ENCODE results near the gene EEFSEC. TPM values are rescaled to one million over a fixed set of nuclear protein-coding genes. Genes with fewer than 3 reads are reported as not detected.
A peak's percentile ranks its signal among the peaks of the same experiment; 100 is the strongest.

The EEFSEC gene
- total and polyA plus RNA-seq, 8 donors = 5.9 to 9.8 (median 7.4) TPM

DNA sequence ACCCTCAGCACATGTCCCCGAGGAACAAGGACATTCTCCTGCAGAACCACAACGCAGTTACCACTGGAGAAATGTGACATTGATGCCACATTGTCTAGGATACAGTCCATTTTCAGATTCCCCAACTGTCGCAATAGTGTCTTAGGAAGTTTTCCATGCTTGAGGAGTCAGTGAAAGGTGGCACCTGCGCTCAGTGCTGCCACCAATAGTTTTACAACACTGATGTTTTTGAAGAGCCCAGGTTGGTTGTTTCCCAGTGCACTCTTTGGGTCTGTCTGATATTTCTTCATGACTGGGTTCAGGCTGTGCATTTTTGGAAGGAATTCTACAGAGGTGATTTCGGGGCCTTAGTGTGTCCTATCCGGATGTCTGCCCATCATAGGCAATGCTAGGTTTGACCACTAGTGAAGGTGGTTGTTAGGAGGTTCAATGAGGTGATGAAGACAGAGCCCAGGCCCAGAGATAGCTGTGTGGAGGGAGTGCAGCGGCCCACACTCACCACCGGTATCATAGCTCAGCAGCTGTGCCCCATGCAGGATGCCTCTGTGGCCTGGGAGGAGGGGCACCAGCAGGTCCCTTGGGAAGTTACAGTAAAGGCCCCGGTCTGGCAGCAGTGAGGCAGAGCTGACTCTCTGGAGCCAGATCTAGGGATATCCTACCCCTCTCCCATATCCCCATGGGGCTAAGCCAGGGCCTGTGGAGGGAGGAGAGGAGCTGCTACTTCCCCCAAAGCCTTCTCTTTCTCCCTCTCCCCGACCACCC lies 216.8 kb downstream of the EEFSEC start:
- DNase-seq = peak in 2 of 6 donors; percentile 6 to 16
- TF ChIP-seq, protein P1, sequence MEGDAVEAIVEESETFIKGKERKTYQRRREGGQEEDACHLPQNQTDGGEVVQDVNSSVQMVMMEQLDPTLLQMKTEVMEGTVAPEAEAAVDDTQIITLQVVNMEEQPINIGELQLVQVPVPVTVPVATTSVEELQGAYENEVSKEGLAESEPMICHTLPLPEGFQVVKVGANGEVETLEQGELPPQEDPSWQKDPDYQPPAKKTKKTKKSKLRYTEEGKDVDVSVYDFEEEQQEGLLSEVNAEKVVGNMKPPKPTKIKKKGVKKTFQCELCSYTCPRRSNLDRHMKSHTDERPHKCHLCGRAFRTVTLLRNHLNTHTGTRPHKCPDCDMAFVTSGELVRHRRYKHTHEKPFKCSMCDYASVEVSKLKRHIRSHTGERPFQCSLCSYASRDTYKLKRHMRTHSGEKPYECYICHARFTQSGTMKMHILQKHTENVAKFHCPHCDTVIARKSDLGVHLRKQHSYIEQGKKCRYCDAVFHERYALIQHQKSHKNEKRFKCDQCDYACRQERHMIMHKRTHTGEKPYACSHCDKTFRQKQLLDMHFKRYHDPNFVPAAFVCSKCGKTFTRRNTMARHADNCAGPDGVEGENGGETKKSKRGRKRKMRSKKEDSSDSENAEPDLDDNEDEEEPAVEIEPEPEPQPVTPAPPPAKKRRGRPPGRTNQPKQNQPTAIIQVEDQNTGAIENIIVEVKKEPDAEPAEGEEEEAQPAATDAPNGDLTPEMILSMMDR (IDR thresholded peaks at IDR 0.05) = no peak
- no peak for FAIRE-seq
- H3K9me3 ChIP-seq = no peaks in the 10 kb centered on the region
- WGBS, 2 donors = 90 to 91% methylated on average over 10 of the region's 10 CpGs
- intact Hi-C loops (cut with DNase I) = no loop called here
- no peaks in the 10 kb centered on the region for H3K27me3 ChIP-seq
- H3K4me1 ChIP-seq = no peaks in the 10 kb centered on the region
- no peak overlapping the region for H3K27ac ChIP-seq
- H3K4me3 ChIP-seq = no peak overlapping the region
- ATAC-seq = peak in 2 of 4 donors; percentile 40 to 51
- H3K36me3 ChIP-seq = no peaks in the 10 kb centered on the region

DNA sequence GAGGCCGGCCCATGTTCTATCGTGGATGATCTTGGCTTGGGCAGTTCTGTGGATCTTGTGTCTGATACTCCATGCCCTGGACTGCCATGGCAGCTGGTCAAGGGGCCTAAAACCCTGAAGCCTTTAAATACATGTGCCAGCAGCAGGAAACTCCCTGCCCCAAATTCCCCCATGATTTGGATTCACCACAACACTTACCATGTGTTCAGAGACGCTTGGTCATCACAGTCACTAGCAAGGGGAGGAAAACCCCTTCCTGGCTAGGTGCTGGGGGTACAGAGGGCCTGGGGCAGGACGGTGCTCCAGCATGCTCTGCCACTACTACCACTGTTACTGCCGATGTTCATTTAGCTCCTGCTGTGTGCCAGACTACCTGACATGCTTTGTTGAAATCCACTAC lies 219.0 kb downstream of the EEFSEC start:
- Histone ChIP-seq H3K4me1 (no peaks in the 10 kb centered on the region), H3K27me3 (no peaks in the 10 kb centered on the region), H3K4me3 (no peak overlapping the region), H3K9me3 (no peaks in the 10 kb centered on the region), H3K36me3 (no peaks in the 10 kb centered on the region), H3K27ac (no peak overlapping the region)
- 91 to 94% methylated on average over 5 of the region's 5 CpGs for WGBS, 2 donors
- ATAC-seq (no peak), DNase-seq (peak in 1 of 6 donors; percentile 2), FAIRE-seq (no peak)
- TF ChIP-seq, protein P1 (IDR thresholded peaks at IDR 0.05) = no peak
- intact Hi-C loops (cut with DNase I) = no loop called here

- WGBS, 2 donors = 94 to 95% methylated on average over 10 of the region's 10 CpGs
- no peak overlapping the region for H3K4me3 ChIP-seq
- no peaks in the 10 kb centered on the region for H3K4me1 ChIP-seq
- H3K36me3 ChIP-seq = no peaks in the 10 kb centered on the region
- FAIRE-seq = no peak
- DNase-seq = no peak
- H3K27me3 ChIP-seq = no peaks in the 10 kb centered on the region
- TF ChIP-seq, protein P1 (IDR thresholded peaks at IDR 0.05) = no peak
- no peak for ATAC-seq
- intact Hi-C loops (cut with DNase I) = no loop called here
- no peaks in the 10 kb centered on the region for H3K9me3 ChIP-seq
- no peak overlapping the region for H3K27ac ChIP-seq
Observed at GRCh38 chr3:128372707-128373533, 219.6 kb downstream of the EEFSEC start.

- H3K27me3 ChIP-seq = no peaks in the 10 kb centered on the region
- no peaks in the 10 kb centered on the region for H3K36me3 ChIP-seq
- ATAC-seq (no peak), FAIRE-seq (no peak), DNase-seq (no peak)
- H3K27ac ChIP-seq = no peak overlapping the region
- no peaks in the 10 kb centered on the region for H3K9me3 ChIP-seq
- 88 to 91% methylated on average over 2 of the region's 2 CpGs for WGBS, 2 donors
- intact Hi-C loops (cut with DNase I) = no loop called here
- TF ChIP-seq, protein P1 (IDR thresholded peaks at IDR 0.05) = no peak
- no peaks in the 10 kb centered on the region for H3K4me1 ChIP-seq
- no peak overlapping the region for H3K4me3 ChIP-seq
Observed at GRCh38 chr3:128374746-128375445, 221.6 kb downstream of the EEFSEC start.

All from pancreas (tissue), 10 donors.